ENCODE measurements around the gene ZNF891.

ZNF891 gene

DNA sequence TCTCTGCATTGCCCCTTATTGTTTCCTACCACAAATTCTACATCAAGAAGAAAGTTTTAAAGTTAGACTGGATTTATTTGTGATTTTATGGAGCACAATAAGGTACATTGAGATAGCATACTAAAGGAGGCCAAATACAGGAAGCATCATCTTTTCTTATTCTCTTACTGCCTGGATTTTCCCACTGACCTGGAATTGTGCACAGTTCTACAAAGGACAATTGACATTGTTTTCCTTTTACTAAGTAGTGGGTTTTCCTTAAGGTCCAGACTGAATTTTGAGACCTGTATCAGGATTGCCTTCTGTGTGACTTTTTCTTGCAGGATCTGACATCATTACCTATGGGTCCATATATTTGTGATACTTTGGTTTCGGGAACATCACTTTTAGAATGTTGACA is 68.1 kb downstream of the ZNF891 start:
- DNase-seq (ENCODE audit: low read depth) = no peak

DNA sequence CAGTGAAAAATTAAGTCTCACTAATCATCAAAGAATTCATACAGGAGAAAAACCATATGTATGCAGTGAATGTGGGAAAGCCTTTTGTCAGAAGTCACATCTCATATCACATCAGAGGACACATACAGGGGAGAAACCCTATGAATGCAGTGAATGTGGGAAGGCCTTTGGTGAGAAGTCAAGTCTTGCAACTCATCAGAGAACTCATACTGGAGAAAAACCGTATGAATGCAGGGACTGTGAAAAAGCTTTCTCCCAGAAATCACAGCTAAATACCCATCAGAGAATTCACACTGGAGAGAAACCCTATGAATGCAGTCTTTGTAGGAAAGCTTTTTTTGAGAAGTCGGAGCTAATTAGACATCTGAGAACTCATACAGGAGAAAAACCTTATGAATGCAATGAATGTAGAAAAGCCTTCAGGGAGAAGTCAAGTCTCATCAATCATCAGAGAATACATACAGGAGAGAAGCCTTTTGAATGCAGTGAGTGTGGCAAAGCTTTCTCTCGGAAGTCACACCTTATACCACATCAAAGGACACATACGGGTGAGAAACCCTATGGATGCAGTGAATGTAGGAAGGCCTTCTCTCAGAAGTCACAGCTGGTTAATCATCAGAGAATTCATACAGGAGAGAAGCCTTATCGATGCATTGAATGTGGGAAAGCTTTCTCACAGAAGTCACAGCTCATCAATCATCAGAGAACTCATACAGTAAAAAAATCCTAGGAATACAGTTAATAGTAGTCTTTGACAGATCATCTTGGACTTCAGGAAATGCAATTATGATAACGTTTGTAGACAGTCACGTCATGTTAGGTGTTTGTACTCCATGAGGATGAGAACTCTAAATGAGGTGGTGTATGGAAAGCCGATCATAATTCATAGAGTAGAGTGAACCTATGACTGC is 71.6 kb downstream of the ZNF891 start:
- no peak for DNase-seq (ENCODE audit: low read depth)

DNA sequence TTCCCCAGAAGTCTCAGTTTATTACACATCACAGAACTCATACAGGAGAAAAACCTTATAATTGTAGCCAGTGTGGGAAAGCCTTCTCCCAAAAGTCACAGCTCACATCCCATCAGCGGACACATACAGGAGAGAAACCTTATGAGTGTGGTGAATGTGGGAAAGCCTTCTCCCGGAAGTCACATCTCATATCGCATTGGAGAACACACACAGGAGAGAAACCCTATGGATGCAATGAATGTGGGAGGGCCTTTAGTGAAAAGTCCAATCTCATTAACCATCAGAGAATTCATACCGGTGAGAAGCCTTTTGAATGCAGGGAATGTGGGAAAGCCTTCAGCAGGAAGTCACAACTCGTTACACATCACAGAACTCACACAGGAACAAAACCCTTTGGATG is 72.6 kb downstream of the ZNF891 start:
- no peak for DNase-seq (ENCODE audit: low read depth)
